GM18861 (cell line): ENCODE measurements around the gene CSTF3.

Source experiments
- ATAC-seq: cut with Tn5 transposase; IDR thresholded peaks from one replicate; pipeline ENCODE4 v1.9.1; 2021; ENCODE audit not compliant: unreplicated experiment

The CSTF3 gene

GRCh38 chr11:33044285-33044756, 117.0 kb downstream of the CSTF3 start:
- no peak for ATAC-seq

GRCh38 chr11:33043221-33043830, 118.0 kb downstream of the CSTF3 start:
- ATAC-seq, result no peak

GRCh38 chr11:33040862-33041453, 120.3 kb downstream of the CSTF3 start:
- no peak for ATAC-seq

GRCh38 chr11:33040033-33040861, 121.0 kb downstream of the CSTF3 start:
- ATAC-seq, result peak; percentile 1

- peak; percentile 62 for ATAC-seq
Measured at GRCh38 chr11:33039274-33040032, 121.8 kb downstream of the CSTF3 start, which contains the start of gene TCP11L1. Gene TCP11L1 (plus strand): TSS chr11:33039572. CDS start chr11:33043774, 4,202 bp downstream.

- ATAC-seq, result no peak
Measured at GRCh38 chr11:33035011-33035410, 126.3 kb downstream of the CSTF3 start.
